Tibial artery (tissue), 4 donors: ENCODE data around the gene RASL12.

Experiments used
- DNase-seq, 2 donors: peaks; one replicate each; pipeline ENCODE4 v3.0.0-alpha.2; 2019
- H3K27ac ChIP-seq, 2 donors: fragments of 200-600 bp; sonication (generic) in 1 of 2; 1 replicate in 1 of 2; 2 replicates in 1 of 2; pipeline ENCODE4 v1.5.1; 2018 to 2019; ENCODE audit warnings: mild to moderate bottlenecking in 1 of 2
- H3K27me3 ChIP-seq, 2 donors: fragments of 200-600 bp; sonication (generic) in 1 of 2; one replicate each; pipeline versions ENCODE4 v1.5.1 to v1.6.0; 2016 to 2019
- H3K36me3 ChIP-seq, 3 donors: fragments of 200-600 bp; sonication (generic) in 2 of 3; one replicate each; pipeline ENCODE4 v1.5.1; 2016 to 2019; ENCODE audit warnings: mild to moderate bottlenecking in 2 of 3
- H3K4me1 ChIP-seq, 4 donors: fragments of 200-600 bp; sonication (generic) in 2 of 4; 1 replicate in 3 of 4; 2 replicates in 1 of 4; pipeline ENCODE4 v1.5.1; 2016 to 2019
- H3K4me3 ChIP-seq, 2 donors: fragments of 200-600 bp; sonication (generic) in 1 of 2; 1 replicate in 1 of 2; 2 replicates in 1 of 2; pipeline ENCODE4 v1.5.1; 2018 to 2019; ENCODE audit warnings: mild to moderate bottlenecking in 2 of 2
- H3K9me3 ChIP-seq, 3 donors: fragments of 200-600 bp; sonication (generic) in 1 of 3; one replicate each; pipeline ENCODE4 v1.5.1; 2016 to 2019
- intact Hi-C: fragments of 100-400 bp; cut with DNase I; formaldehyde crosslinking; loops from one replicate; pipeline ENCODE4 v1.15.0; 2023; ENCODE audit warnings: low total_unique reads
- TF ChIP-seq, protein P1 (sequence below), 2 experiments: fragments of 200-600 bp in 1 of 2; fragments of 450-650 bp in 1 of 2; IDR thresholded peaks; one replicate each; pipeline ENCODE4 v1.5.1; 2017 to 2019; ENCODE audit warnings: antibody characterized with exemption in 2 of 2, mild to moderate bottlenecking in 1 of 2, moderate library complexity in 1 of 2

RASL12 gene

DNA sequence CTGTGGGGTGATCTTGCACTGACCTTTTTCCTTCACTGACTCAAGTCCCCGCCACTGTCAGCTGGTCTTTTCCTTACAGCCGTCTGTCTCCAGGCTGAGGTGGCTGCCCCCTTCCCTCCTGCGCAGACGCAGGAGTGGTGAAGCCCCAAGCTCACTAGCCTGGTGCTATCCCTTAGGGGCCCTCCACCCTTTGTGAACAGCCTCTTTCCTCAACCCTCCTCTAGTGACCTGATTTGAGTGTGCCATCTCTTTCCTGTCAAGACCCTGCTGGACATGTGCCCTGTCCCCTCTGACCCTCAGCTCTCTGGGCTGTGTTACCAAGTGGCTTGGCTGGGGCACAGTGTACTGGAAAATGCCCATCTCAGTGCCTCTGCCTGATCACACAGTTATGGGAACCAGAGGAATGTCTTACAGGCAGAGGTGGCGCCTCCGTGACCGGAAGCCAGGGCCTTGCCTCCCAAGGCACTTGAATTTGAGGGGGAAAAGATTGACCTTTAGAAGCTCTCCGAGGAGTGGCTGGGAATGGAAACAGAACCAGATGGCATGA, 17.5 kb upstream of the RASL12 start:
- intact Hi-C loops: no loop called here
- H3K9me3 ChIP-seq: no peaks in the 10 kb centered on the region
- H3K4me1 ChIP-seq: peaks cover 0 to 97% (median 89%) of the 10 kb centered on the region in 4 donors
- TF ChIP-seq, protein P1, sequence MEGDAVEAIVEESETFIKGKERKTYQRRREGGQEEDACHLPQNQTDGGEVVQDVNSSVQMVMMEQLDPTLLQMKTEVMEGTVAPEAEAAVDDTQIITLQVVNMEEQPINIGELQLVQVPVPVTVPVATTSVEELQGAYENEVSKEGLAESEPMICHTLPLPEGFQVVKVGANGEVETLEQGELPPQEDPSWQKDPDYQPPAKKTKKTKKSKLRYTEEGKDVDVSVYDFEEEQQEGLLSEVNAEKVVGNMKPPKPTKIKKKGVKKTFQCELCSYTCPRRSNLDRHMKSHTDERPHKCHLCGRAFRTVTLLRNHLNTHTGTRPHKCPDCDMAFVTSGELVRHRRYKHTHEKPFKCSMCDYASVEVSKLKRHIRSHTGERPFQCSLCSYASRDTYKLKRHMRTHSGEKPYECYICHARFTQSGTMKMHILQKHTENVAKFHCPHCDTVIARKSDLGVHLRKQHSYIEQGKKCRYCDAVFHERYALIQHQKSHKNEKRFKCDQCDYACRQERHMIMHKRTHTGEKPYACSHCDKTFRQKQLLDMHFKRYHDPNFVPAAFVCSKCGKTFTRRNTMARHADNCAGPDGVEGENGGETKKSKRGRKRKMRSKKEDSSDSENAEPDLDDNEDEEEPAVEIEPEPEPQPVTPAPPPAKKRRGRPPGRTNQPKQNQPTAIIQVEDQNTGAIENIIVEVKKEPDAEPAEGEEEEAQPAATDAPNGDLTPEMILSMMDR (IDR thresholded peaks at IDR 0.05): no peak
- no peak overlapping the region for H3K4me3 ChIP-seq
- no peaks in the 10 kb centered on the region for H3K36me3 ChIP-seq
- H3K27ac ChIP-seq: peak overlapping the region; percentile 95 to 96
- peak in 1 of 2 donors; percentile 81 for DNase-seq
- H3K27me3 ChIP-seq: no peaks in the 10 kb centered on the region

DNA sequence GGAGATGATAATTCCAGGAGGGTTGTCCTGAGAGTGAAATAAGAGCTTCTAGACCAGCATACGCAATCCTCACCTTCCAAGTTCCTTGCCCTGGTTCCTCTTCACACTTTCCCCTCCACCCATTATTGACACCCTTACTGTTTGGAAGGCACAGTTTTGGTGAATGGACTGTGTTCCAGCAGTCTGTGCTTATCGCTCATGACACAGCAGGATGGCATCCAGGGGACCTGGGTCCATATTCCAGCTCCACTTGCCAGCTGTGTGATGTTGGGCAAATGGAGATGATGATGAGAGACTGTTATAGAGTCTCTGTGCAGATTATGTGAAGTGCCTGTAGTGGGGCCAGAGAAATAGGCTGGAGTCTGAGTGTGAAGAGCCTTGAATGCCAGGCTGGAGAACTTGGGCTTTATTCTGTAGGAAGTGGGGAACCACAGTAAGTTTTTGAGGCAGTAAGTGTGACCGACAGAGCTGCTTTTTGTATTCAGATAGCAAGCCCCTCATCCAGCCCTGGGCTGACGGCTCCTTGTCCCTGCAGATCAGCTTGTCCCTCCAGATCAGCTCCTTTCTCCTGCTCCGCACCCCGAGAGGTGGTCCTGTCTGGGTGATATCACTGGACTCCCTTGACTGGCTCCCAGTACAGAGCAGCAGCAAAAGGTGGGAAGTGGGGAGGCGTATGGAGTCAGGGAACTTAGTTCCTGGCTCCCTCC, 16.9 kb upstream of the RASL12 start:
- no peak overlapping the region for H3K4me3 ChIP-seq
- H3K4me1 ChIP-seq: peaks cover 0 to 93% (median 85%) of the 10 kb centered on the region in 4 donors
- TF ChIP-seq, protein P1 (IDR thresholded peaks at IDR 0.05): no peak
- DNase-seq: peak in 1 of 2 donors; percentile 58
- H3K27me3 ChIP-seq: no peaks in the 10 kb centered on the region
- no peaks in the 10 kb centered on the region for H3K9me3 ChIP-seq
- no peaks in the 10 kb centered on the region for H3K36me3 ChIP-seq
- intact Hi-C loops: no loop called here
- peak overlapping the region; percentile 95 to 96 for H3K27ac ChIP-seq

DNA sequence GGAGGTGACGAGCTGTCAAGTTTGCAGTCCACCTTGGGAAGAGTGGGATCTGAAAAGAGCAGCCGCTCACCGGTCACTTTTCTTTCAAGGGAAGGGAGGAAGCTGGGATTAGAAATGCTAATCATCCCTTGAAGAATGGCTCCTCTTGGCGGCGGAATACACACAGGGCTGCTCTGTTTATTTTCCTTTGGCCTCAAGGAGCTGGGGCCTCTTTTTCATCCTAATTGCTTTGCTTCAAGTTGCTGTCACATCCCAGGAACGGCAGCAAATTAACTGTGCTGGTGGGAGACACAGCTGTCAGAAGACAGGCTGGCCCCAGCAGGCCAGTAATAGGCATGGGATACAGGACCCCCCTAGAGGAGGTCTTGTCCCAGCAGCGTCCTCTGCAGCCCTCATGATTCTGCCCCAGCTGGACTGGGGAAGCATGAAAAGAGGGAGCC, 15.5 kb upstream of the RASL12 start:
- H3K9me3 ChIP-seq: no peaks in the 10 kb centered on the region
- H3K4me1 ChIP-seq: peaks cover 0 to 93% (median 73%) of the 10 kb centered on the region in 4 donors
- H3K27ac ChIP-seq: peak overlapping the region; percentile 95 to 96
- no peaks in the 10 kb centered on the region for H3K27me3 ChIP-seq
- intact Hi-C loops: no loop called here
- DNase-seq: peak in 1 of 2 donors; percentile 64
- H3K4me3 ChIP-seq: no peak overlapping the region
- no peaks in the 10 kb centered on the region for H3K36me3 ChIP-seq
- TF ChIP-seq, protein P1 (IDR thresholded peaks at IDR 0.05): peak; percentile 39 to 43

DNA sequence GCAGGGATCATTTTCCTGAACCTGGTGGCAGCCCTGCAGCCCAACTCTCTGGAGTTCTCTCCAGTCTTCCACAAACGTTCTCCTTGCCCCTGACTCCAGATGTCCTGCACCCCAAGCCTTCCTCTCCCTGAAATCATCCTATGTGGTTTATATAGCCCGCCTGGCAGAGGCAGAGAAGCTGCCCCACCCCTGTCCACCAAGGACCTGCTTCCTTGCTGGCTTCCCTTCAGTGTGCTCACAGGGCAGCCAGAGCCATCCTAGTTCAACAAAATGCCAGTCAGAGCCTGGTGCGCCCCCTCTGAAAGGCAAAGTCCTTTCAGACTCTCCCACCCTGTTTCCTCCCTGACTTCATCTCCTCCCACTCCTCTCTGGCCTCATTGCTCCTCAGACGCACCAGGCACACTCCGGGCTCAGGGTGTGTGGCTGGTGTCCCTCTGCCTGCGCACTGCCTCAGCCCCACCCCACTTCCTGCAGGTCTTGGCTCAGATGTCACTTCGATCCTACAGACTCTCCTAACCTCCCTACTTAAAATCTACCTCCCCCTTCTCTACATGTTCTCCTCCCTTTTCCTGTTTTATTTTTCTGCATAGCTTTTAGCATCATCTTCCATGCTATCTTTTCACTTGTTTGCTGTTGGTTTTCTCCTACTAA, 14.6 kb upstream of the RASL12 start:
- Histone ChIP-seq H3K27me3 (no peaks in the 10 kb centered on the region), H3K36me3 (no peaks in the 10 kb centered on the region), H3K4me1 (peaks cover 3 to 96% (median 72%) of the 10 kb centered on the region in 4 donors), H3K27ac (peak overlapping the region; percentile 95 to 96), H3K4me3 (no peak overlapping the region), H3K9me3 (no peaks in the 10 kb centered on the region)
- TF ChIP-seq, protein P1 (IDR thresholded peaks at IDR 0.05): no peak
- intact Hi-C loops: no loop called here
- DNase-seq: peak in 1 of 2 donors; percentile 69

DNA sequence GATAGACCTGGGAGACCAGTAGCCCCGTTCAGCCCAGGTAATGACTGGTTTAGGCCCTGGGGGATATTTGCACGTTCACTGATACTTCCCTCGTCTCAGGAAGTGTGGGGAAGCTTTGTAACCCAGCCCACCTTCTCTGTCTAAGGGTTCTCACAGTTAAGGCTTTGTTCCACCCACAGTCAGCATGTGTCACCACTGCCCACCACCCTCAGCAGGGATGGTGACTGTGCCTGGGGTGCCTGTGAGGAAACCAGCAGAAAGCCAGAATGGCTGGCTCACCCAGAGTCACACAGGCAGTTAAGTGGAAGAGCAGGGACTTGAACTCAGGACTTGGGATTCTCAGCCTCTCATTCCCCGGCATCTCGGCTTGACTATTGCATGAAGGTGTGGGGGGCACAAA, 14.0 kb upstream of the RASL12 start:
- DNase-seq: no peak
- intact Hi-C loops: no loop called here
- TF ChIP-seq, protein P1 (IDR thresholded peaks at IDR 0.05): no peak
- H3K4me1 ChIP-seq: peaks cover 4 to 96% (median 72%) of the 10 kb centered on the region in 4 donors
- no peaks in the 10 kb centered on the region for H3K36me3 ChIP-seq
- H3K27me3 ChIP-seq: no peaks in the 10 kb centered on the region
- H3K9me3 ChIP-seq: no peaks in the 10 kb centered on the region
- peak overlapping the region; percentile 95 to 96 for H3K27ac ChIP-seq
- H3K4me3 ChIP-seq: no peak overlapping the region
